Left ventricle myocardium superior (tissue), 1 donor: ENCODE results near the gene HENMT1. TPM values are rescaled to one million over a fixed set of nuclear protein-coding genes. Genes with fewer than 3 reads are reported as not detected.
"Not testable (repeated sequence)": the region's sequence is repeated elsewhere in the genome, so short reads cannot be mapped to it uniquely, and the experiment has no call there.

Experiments
- ATAC-seq: fragments of 200-7000 bp; cut with Tn5 transposase; one replicate; pipeline ENCODE4 v1.9.1; 2020; ENCODE audit warnings: mild to moderate bottlenecking, moderate library complexity
- DNase-seq: peaks from one replicate; pipeline ENCODE4 v3.0.0-alpha.2; 2020
- intact Hi-C: fragments of 100-400 bp; cut with micrococcal nuclease; formaldehyde crosslinking; loops from one replicate; pipeline ENCODE4 v1.11.0; 2022
- total RNA-seq: library from RNA; stranded (reverse); fragmentation: NEBNext Ultra II Directional; extraction: Animal tissue kit (Norgen Biotek cat#: 25700); gene quantifications from one replicate; pipeline ENCODE4 v1.2.1, GENCODE V29; 2021
- donor health status: DM: no; HTN: yes; CAD: no; lungs with severe emphysema.

Gene HENMT1
- total RNA-seq, 1 donor from 2014 or later, result 1.2 TPM

GRCh38 chr1:108679586-108680213 is 18.8 kb upstream of the HENMT1 start:
- ATAC-seq (no peak), DNase-seq (no peak)
- intact Hi-C loops, result no loop called here

GRCh38 chr1:108678706-108679105 is 17.8 kb upstream of the HENMT1 start:
- intact Hi-C loops, result no loop called here
- ATAC-seq, result no peak
- no peak for DNase-seq

- DNase-seq (no peak), ATAC-seq (no peak)
- intact Hi-C loops, result no loop called here
Observed at GRCh38 chr1:108671143-108671542, 10.2 kb upstream of the HENMT1 start.

GRCh38 chr1:108670131-108670773 is 9.4 kb upstream of the HENMT1 start:
- no peak for DNase-seq
- ATAC-seq, result peak; percentile 50
- intact Hi-C loops, result no loop called here

DNA sequence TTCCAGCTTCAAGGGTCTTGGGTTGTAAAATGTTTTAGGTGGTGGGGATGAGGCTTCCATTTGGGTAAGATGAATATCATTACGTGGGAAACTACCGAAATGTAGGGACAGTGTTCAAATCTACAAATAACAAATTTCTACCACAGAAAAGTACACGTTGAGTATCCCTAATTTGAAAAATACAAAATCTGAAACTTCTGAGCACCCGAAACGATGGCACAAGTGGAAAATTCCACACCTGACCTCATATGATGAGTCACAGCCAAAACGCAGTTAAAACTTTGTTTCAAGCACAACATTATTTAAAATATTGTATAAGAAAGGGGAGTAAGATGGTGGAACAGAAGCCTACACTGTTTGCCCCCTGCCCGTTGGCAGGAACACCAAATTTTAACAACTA is 8.8 kb upstream of the HENMT1 start:
- ATAC-seq (no peak), DNase-seq (no peak)
- intact Hi-C loops, result no loop called here

DNA sequence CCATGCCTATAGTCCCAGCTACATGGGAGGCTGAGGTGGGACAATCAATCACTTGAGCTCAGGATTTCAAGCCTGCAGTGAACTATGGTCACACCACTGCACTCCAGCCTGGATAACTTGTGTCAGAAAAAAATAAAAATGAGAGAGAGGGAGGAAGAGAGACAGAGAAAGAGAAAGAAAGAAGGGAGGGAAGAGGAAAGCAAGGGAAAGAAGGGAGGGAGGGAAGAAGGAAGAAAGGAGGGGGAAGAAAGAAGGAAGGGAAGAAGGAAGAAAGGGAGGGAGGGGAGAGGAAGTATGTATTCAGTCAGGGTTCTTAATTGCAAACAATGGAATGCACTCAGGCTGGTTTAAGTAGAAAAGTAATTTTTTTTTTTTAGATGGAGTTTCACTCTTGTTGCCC is 7.9 kb upstream of the HENMT1 start:
- intact Hi-C loops, result no loop called here
- ATAC-seq, result no peak
- no peak for DNase-seq

GRCh38 chr1:108667422-108667821 is 6.5 kb upstream of the HENMT1 start:
- ATAC-seq, intact Hi-C loops, DNase-seq: not testable (repeated sequence)

DNA sequence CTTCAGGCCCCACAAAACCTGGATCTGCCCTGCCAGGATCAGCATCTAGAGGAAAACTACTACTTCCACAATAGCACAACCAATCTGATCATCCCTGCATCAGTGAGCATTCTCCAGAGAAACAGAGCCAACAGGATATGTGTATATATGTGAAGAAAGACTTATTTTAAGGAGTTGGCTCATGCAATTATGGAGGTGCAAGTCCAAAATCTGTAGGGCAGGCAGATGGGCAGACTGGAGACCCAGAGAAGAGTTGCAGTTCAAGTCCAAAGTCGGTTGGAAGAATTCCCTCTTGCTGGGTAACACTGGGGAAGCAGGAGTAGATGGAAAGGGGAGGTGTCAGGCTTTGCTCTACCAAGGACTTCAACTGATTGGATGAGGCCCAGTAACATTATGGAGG is 4.9 kb upstream of the HENMT1 start:
- no peak for ATAC-seq
- intact Hi-C loops, result no loop called here
- DNase-seq, result no peak

- intact Hi-C loops, result no loop called here
- ATAC-seq (no peak), DNase-seq (no peak)
Observed at GRCh38 chr1:108665067-108665466, 4.2 kb upstream of the HENMT1 start.

- intact Hi-C loops, result no loop called here
- ATAC-seq (no peak), DNase-seq (no peak)
Observed at GRCh38 chr1:108664481-108664880, 3.6 kb upstream of the HENMT1 start.

DNA sequence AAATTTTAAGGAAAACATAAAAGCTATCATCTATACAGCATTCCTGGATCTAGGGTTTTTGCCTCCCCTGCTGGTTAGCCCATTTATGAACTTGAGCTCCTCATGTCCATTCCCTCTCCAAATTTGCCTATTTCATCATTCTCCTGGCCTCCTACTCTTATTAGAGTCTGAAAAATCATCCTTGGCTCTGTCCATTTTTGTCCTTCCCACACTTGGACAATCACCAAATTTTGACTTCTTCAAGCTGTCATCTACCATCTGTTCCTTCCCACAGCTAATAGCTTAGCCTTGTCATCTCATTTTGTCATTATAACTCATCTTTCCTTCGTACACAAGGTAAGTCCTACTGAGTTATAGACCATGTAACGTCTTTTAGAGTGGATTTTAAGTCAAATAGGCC is 2.2 kb upstream of the HENMT1 start:
- intact Hi-C loops, result no loop called here
- peak; percentile 49 for ATAC-seq
- DNase-seq, result no peak

- ATAC-seq (no peak), DNase-seq (no peak)
- intact Hi-C loops, result no loop called here
Observed at GRCh38 chr1:108657356-108658080, 3.4 kb downstream of the HENMT1 start.

DNA sequence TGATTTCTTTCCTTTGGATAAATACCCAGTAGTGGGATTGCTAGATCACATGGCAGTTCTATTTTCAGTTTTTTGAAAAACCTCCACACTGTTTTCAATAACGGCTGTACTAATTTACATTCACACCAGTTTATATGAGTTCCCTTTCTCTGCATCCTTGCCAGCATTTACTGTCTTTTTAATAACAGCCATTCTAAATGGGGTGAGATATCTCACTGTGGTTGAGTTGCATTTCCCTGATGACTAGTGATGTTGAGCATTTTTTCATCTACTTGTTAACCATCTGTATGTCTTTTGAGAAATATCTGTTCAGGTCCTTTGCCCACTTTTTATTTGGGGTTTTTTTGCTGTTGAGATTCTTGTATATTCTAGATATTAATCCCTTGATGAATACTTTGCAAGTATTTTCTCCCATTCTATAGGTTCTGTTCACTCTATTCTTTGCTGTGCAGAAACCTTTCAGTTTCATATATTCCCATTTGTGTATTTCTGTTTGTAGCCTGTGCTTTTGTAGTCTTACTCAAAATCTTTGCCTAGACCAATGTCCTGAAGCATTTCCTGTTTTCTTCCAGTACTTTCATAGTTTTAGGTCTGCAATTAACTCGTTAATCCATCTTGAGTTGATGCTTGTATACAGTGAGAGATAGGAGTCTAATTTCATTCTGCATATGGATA is 7.3 kb downstream of the HENMT1 start:
- ATAC-seq (no peak), DNase-seq (no peak)
- intact Hi-C loops, result no loop called here

- ATAC-seq, result peak; percentile 75
- peak; percentile 78 for DNase-seq
- intact Hi-C loops, result no loop called here
Observed at GRCh38 chr1:108646648-108647269, 14.1 kb downstream of the HENMT1 start.

DNA sequence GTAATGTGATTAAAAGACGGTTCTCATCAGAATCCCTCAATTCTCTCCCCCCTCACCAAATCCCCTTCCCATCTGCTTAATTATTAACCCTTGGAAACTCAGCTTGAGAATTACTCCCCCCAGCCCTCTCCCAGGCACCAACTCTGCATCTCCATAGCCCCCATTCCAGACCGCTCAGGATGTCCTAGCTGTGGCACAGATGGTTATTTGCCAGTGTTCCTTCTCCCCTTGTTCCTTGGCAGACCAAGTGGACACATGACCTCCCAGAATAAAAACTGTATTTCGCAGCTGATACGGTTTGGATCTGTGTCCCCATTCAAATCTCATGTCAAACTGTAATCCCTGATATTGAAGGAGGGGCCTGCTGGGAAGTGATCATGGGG is 14.6 kb downstream of the HENMT1 start:
- ATAC-seq (peak; percentile 45), DNase-seq (no peak)
- intact Hi-C loops, result no loop called here

DNA sequence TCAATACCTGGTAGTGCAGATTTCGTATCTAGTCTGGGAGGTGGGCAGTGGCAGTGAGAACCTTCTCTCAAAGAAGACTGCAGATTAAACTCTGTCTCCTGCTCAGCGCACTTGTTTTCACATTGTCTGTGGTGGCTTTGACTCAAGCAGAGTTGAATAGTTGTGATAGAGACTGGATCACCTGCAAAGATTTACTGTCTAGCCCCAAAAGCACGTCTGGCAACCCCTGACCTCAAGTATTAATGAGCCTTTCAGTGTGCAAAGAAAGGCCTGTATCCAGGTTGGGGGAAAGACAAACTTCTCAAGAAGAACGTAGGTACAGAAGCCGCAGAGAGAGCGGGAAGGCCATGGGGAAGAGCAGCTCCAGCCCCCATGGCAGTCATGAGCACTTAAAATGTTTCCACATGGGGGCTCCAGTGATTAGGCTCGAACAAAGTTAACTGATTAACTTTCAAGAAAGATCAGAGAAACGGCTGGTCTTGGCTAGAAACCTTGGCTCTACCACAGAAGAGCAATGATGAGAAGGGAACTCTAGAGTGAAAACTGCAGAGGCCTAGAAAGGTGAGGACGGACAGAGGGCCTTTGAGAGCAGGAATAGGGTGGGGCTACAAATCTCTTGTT is 15.2 kb downstream of the HENMT1 start:
- no peak for DNase-seq
- intact Hi-C loops, result no loop called here
- no peak for ATAC-seq

DNA sequence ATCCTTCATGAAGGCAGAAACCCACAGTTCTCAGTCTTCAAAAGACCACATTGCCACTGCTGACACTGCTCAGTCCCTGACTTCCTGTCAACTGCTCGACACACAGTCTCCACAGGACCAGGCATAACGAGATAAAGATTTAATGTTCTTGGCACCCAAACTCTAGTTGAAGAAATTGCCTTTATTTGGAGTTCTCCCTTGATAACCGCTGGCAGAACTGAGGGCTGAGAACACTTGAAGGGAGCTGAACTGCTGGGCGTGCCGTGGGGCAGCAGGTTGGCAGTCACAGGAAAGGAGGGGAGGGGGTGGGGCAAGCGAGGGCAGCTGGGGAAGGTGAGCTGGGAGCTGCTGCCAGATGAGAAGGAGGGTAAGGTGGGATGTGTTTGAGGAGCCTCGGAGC is 15.9 kb downstream of the HENMT1 start:
- DNase-seq (no peak), ATAC-seq (no peak)
- intact Hi-C loops, result no loop called here

DNA sequence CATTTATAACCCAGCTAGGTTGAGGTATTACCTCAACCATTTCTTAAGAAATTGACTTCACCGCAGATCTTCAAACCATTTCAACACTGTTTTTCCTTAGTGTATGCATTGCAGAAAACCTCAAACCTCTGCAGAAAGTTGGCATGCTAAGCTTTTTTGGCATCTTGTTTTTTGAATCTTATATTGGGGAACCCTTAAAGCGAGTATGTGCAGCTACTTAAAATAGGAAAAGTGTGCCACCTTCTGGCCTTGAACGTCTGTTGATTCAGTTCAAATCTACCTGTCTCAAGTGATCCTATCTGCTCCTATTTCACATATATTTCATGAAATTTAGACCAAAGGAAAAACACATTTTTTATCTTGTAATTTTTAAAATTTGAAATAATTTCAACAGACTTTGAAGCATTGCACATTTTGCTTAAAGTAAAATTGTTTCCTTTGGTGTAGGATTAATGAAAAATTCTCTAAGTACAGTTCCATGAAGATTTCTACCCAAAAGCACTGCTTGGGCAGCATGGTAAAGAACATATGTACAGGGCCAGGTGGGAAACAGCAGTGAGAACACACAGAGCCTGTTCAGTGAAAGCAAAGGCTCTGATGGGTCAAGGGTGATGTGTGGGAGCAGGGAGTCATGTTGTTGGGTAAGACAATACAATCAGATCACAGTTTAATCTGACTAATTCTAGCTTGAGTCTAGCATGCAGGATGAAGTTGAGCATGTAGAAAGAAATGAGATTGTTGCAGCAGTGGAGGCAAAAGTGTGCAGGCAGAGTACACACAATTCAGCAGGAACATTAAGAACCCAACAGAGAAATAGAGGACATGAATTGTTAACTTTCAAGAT is 17.2 kb downstream of the HENMT1 start:
- intact Hi-C loops, result loop anchor here (1.0 kb wide), 1 partner anchor 131 kb away; no protein-coding TSS in a partner anchor
- DNase-seq (no peak), ATAC-seq (peak; percentile 68)
